SK-N-MC (cell line): Measurements from ENCODE around the gene TBC1D1.

Experiments
- EZH2 ChIP-seq: fragments of 200-600 bp; sonication (generic); IDR thresholded peaks from one replicate; pipeline ENCODE4 v1.6.1; 2017; ENCODE audit warnings: antibody characterized with exemption
- POLR2AphosphoS5 ChIP-seq: IDR thresholded peaks from 2 replicates; pipeline ENCODE4 v1.6.1; 2012; ENCODE audit warnings: mild to moderate bottlenecking, low read depth, low read length, borderline replicate concordance

- TF ChIP-seq EZH2, result no peak
- no peak for TF ChIP-seq POLR2AphosphoS5
These were observed 187.9 kb downstream of the TBC1D1 start for GRCh38 chr4:38078590-38079421.
